AG04449 (cell line): ENCODE results near the gene RASSF9.

ENCODE experiments used
- CTCF ChIA-PET: fragments of 350-600 bp; formaldehyde crosslinking; extraction: SDS; loops from one replicate; lab custom pipeline; 2021; ENCODE audit warnings: antibody characterized with exemption; lab: Yijun Ruan, JAX
- POLR2A ChIA-PET: fragments of 400-600, 350-600 bp; formaldehyde crosslinking; extraction: SDS; loops from one replicate; lab custom pipeline; 2020; ENCODE audit warnings: antibody characterized with exemption, inconsistent platforms; lab: Yijun Ruan, JAX
- DNase-seq: peaks from one replicate; pipeline ENCODE4 v3.0.0-alpha.2; 2010; ENCODE audit warnings: low read depth, low spot score
- H3K4me3 ChIP-seq: 2 replicates; pipeline ENCODE4 v1.5.1; 2011; ENCODE audit warnings: low read depth, mild to moderate bottlenecking, control low read depth, low read length
- CTCF ChIP-seq: IDR thresholded peaks from one replicate; pipeline ENCODE4 v1.5.1; 2011; ENCODE audit warnings: mild to moderate bottlenecking, moderate library complexity, low read length, control low read depth, inconsistent platforms; ENCODE audit not compliant: insufficient read depth; ENCODE audit errors: missing control alignments

Gene RASSF9

GRCh38 chr12:85866986-85867776 lies 31.0 kb upstream of the RASSF9 start:
- POLR2A ChIA-PET, result no interaction called here
- no peak overlapping the region for H3K4me3 ChIP-seq
- peak; percentile 10 for DNase-seq
- CTCF ChIA-PET, result interaction anchor here (0.7 to 13.2 kb wide), 49 partner anchors 9 to 416 kb away, joined by 3 to 227 read pairs (median 5); partner anchors contain the start of gene RASSF9
- TF ChIP-seq CTCF, result peak; percentile 68

- no peak overlapping the region for H3K4me3 ChIP-seq
- CTCF ChIA-PET, result interaction anchor here (0.8 to 13.2 kb wide), 14 partner anchors 8 to 390 kb away, joined by 3 to 227 read pairs (median 10); partner anchors contain the start of gene RASSF9
- no peak for DNase-seq
- POLR2A ChIA-PET, result no interaction called here
- TF ChIP-seq CTCF, result no peak
These were observed 29.7 kb upstream of the RASSF9 start for GRCh38 chr12:85865890-85866289.

GRCh38 chr12:85856966-85857365 lies 20.8 kb upstream of the RASSF9 start:
- POLR2A ChIA-PET, result no interaction called here
- TF ChIP-seq CTCF, result no peak
- no peak overlapping the region for H3K4me3 ChIP-seq
- CTCF ChIA-PET, result interaction anchor here (1.6 to 3.0 kb wide), 2 partner anchors 10 to 17 kb away, joined by 4 to 18 read pairs; no protein-coding TSS in a partner anchor
- DNase-seq, result no peak

GRCh38 chr12:85855305-85855704 lies 19.1 kb upstream of the RASSF9 start:
- ChIA-PET CTCF (interaction anchor here (0.8 to 2.0 kb wide), 2 partner anchors 9 to 11 kb away, joined by 3 to 14 read pairs; no protein-coding TSS in a partner anchor), POLR2A (no interaction called here)
- no peak for DNase-seq
- H3K4me3 ChIP-seq, result no peak overlapping the region
- no peak for TF ChIP-seq CTCF

GRCh38 chr12:85849344-85849743 lies 13.1 kb upstream of the RASSF9 start:
- DNase-seq, result no peak
- CTCF ChIA-PET, result no interaction called here

More at GRCh38 chr12:85849344-85849743, 13.1 kb upstream of the RASSF9 start:
- no peak for TF ChIP-seq CTCF
- no peak overlapping the region for H3K4me3 ChIP-seq
- POLR2A ChIA-PET, result no interaction called here
